Caco-2 (cell line): ENCODE data around the gene PGM2L1. TPM values are rescaled to one million over a fixed set of nuclear protein-coding genes. Genes with fewer than 3 reads are reported as not detected.

Experiments used
- BruUV-seq: library from RNA; stranded (reverse); fragments of 400-500 nt; replicated peaks from 2 replicates; lab custom pipeline; 2021; lab: Mats Ljungman, UMichigan
- CTCF ChIA-PET: fragments of 300-600 bp; sonication (Branson Sonifier 250); formaldehyde crosslinking; loops from one replicate; lab custom pipeline; 2022; ENCODE audit warnings: antibody characterized with exemption; lab: Charles Lee
- POLR2A ChIA-PET: fragments of 300-600 bp; sonication (Branson Sonifier 250); formaldehyde crosslinking; loops from one replicate; lab custom pipeline; 2022; ENCODE audit warnings: antibody characterized with exemption; lab: Charles Lee
- DNase-seq, 2 experiments: peaks; one replicate each; pipeline versions ENCODE4 v3.0.0 to v3.0.0-alpha.2; 2020 to 2022
- H3K27me3 ChIP-seq: replicated peaks from 2 replicates; pipeline ENCODE4 v1.6.0; 2011; ENCODE audit warnings: low read length; ENCODE audit not compliant: control insufficient read depth, insufficient read depth
- H3K36me3 ChIP-seq: 2 replicates; pipeline ENCODE4 v1.5.1; 2011; ENCODE audit warnings: low read length; ENCODE audit not compliant: control insufficient read depth, insufficient read depth
- H3K4me1 ChIP-seq: fragments of 250-450 bp; sonication (Bioruptor Pico); 2 replicates; pipeline ENCODE4 v1.5.1; 2020; ENCODE audit warnings: mild to moderate bottlenecking
- H3K4me3 ChIP-seq: 2 replicates; pipeline ENCODE4 v1.5.1; 2011; ENCODE audit warnings: low read depth, mild to moderate bottlenecking, control low read depth, low read length
- H3K9me3 ChIP-seq: fragments of 250-450 bp; sonication (Bioruptor Pico); 2 replicates; pipeline ENCODE4 v1.5.1; 2020; ENCODE audit warnings: mild to moderate bottlenecking, moderate library complexity
- H3K27ac Mint-ChIP-seq: one replicate; pipeline ENCODE4 v1.8.0; 2022; ENCODE audit warnings: mixed read lengths; ENCODE audit not compliant: unreplicated experiment
- H3K27me3 Mint-ChIP-seq: one replicate; pipeline ENCODE4 v1.8.0; 2022; ENCODE audit warnings: mixed read lengths; ENCODE audit not compliant: insufficient read depth, unreplicated experiment
- H3K36me3 Mint-ChIP-seq: one replicate; pipeline ENCODE4 v1.8.0; 2022; ENCODE audit warnings: mild to moderate bottlenecking, mixed read lengths; ENCODE audit not compliant: insufficient read depth, unreplicated experiment
- H3K4me1 Mint-ChIP-seq: one replicate; pipeline ENCODE4 v1.8.0; 2022; ENCODE audit warnings: low read depth, mixed read lengths; ENCODE audit not compliant: unreplicated experiment
- H3K4me3 Mint-ChIP-seq: one replicate; pipeline ENCODE4 v1.8.0; 2022; ENCODE audit warnings: mild to moderate bottlenecking, moderate library complexity, mixed read lengths; ENCODE audit not compliant: unreplicated experiment
- H3K9me3 Mint-ChIP-seq: one replicate; pipeline ENCODE4 v1.8.0; 2022; ENCODE audit warnings: mixed read lengths; ENCODE audit not compliant: unreplicated experiment
- CTCF ChIP-seq, 2 experiments: fragments of 200-600 bp in 1 of 2; IDR thresholded peaks; 1 replicate in 1 of 2; 2 replicates in 1 of 2; pipeline versions ENCODE4 v1.5.1 to v1.8.0; 2011 to 2022; ENCODE audit warnings: antibody characterized with exemption in 1 of 2, control low read depth in 1 of 2, inconsistent platforms in 1 of 2, low read depth in 1 of 2, low read length in 1 of 2, mild to moderate bottlenecking in 1 of 2, moderate library complexity in 1 of 2; ENCODE audit not compliant: insufficient read depth in 1 of 2, severe bottlenecking in 1 of 2, unreplicated experiment in 1 of 2
- intact Hi-C: fragments of 100-400 bp; cut with micrococcal nuclease; formaldehyde crosslinking; loops from one replicate; pipeline ENCODE4 v1.10.0; 2022; ENCODE audit not compliant: unreplicated experiment
- total RNA-seq: library from RNA; stranded (reverse); gene quantifications from 2 replicates; pipeline ENCODE4 v1.2.3, GENCODE V29; 2022

PGM2L1 gene
- total RNA-seq, 1 experiment from 2014 or later: 8.0 TPM

- ChIA-PET CTCF (no interaction called here), POLR2A (no interaction called here)
- H3K9me3 ChIP-seq: peaks cover 19% of the 10 kb centered on the region
- H3K36me3 ChIP-seq: no peaks in the 10 kb centered on the region
- H3K4me3 ChIP-seq: no peak overlapping the region
- H3K27me3 Mint-ChIP-seq: peaks cover 6% of the 10 kb centered on the region
- no peak for DNase-seq
- H3K4me3 Mint-ChIP-seq: no peak overlapping the region
- peaks cover under 1% of the 10 kb centered on the region for H3K4me1 Mint-ChIP-seq
- intact Hi-C loops: loop anchor here (10.0 kb wide), 1 partner anchor 332 kb away; the partner anchor contains the start of gene UCP2
- H3K9me3 Mint-ChIP-seq: peaks cover 19% of the 10 kb centered on the region
- no peaks in the 10 kb centered on the region for H3K36me3 Mint-ChIP-seq
- H3K27me3 ChIP-seq: no peaks in the 10 kb centered on the region; the same call in 1 of the 2 replicates
- TF ChIP-seq CTCF (IDR thresholded peaks at IDR 0.05; ENCODE audit: insufficient read depth in 1 of 2, low read depth in 1 of 2, low read length in 1 of 2, severe bottlenecking in 1 of 2, unreplicated experiment in 1 of 2): no peak
- H3K4me1 ChIP-seq: no peaks in the 10 kb centered on the region
- no TSS peak for BruUV-seq
- no peak overlapping the region for H3K27ac Mint-ChIP-seq
Measured at GRCh38 chr11:74316772-74317505, 81.3 kb downstream of the PGM2L1 start.

- no peaks in the 10 kb centered on the region for H3K36me3 Mint-ChIP-seq
- Histone ChIP-seq H3K4me1 (peaks cover 6% of the 10 kb centered on the region; the same call in 1 of the 2 replicates), H3K36me3 (no peaks in the 10 kb centered on the region), H3K4me3 (no peak overlapping the region), H3K27me3 (no peaks in the 10 kb centered on the region; the same call in 1 of the 2 replicates), H3K9me3 (peaks cover 17% of the 10 kb centered on the region)
- H3K27me3 Mint-ChIP-seq: peaks cover 18% of the 10 kb centered on the region
- TF ChIP-seq CTCF (IDR thresholded peaks at IDR 0.05; ENCODE audit: insufficient read depth in 1 of 2, low read depth in 1 of 2, low read length in 1 of 2, severe bottlenecking in 1 of 2, unreplicated experiment in 1 of 2): no peak
- ChIA-PET POLR2A (no interaction called here), CTCF (no interaction called here)
- no peak for DNase-seq
- peak overlapping the region; percentile 79 for H3K4me3 Mint-ChIP-seq
- peaks cover 5% of the 10 kb centered on the region for H3K4me1 Mint-ChIP-seq
- no peak overlapping the region for H3K27ac Mint-ChIP-seq
- intact Hi-C loops: loop anchor here (5.0 to 10.0 kb wide), 2 partner anchors 135 to 328 kb away; partner anchors contain the start of gene UCP2
- no TSS peak for BruUV-seq
- peaks cover 9% of the 10 kb centered on the region for H3K9me3 Mint-ChIP-seq
Measured at GRCh38 chr11:74312326-74312725, 85.9 kb downstream of the PGM2L1 start.

GRCh38 chr11:74311352-74311926 lies 86.8 kb downstream of the PGM2L1 start, which contains the start of gene P4HA3:
P4HA3 (minus strand) TSS chr11:74311640; CDS start chr11:74311611, 29 bp downstream.
- H3K4me3 ChIP-seq: peak within 1 kb of the TSS; percentile 32
- H3K27me3 ChIP-seq: no peaks in the 10 kb centered on the region; the same call in 1 of the 2 replicates
- H3K9me3 ChIP-seq: peaks cover 8% of the 10 kb centered on the region
- Mint-ChIP-seq H3K27ac (no peak within 1 kb of the TSS), H3K4me3 (peak within 1 kb of the TSS; percentile 79), H3K4me1 (peaks cover 5% of the 10 kb centered on the region), H3K27me3 (peaks cover 19% of the 10 kb centered on the region), H3K9me3 (no peaks in the 10 kb centered on the region), H3K36me3 (no peaks in the 10 kb centered on the region)
- H3K4me1 ChIP-seq: peaks cover 6% of the 10 kb centered on the region; the same call in 1 of the 2 replicates
- CTCF ChIA-PET: no interaction called here
- POLR2A ChIA-PET: no interaction called here
- no TSS peak for BruUV-seq
- DNase-seq: peak; percentile 86 to 90
- intact Hi-C loops: loop anchor here (5.0 to 10.0 kb wide), 2 partner anchors 136 to 327 kb away; partner anchors contain the start of gene UCP2
- peak in 1 of 2 experiments; percentile 13 for TF ChIP-seq CTCF (IDR thresholded peaks at IDR 0.05; ENCODE audit: insufficient read depth in 1 of 2, low read depth in 1 of 2, low read length in 1 of 2, severe bottlenecking in 1 of 2, unreplicated experiment in 1 of 2)
- no peaks in the 10 kb centered on the region for H3K36me3 ChIP-seq
